Measurements from ENCODE around the gene WDR88.

DNA sequence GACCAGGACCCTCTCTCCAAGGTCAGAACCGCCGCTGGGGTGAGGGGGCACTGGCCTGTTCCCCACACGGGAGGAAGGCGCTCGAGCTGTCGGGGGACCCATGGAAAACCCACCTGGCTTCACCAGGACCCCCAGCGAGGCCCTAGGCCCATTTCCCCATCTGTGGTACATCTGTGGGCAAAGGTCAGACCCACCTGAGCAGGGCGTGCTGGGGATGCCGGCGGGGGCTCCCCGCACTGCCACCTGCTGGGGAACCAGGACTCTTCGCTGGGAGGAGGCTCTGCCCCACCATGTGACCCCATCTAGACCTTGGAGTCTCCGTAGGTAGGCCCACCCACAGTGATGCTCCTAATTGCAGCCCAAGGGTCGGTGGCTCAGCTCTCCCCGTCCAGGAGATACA lies 511 bp downstream of the WDR88 start:
- TF ChIP-seq, protein P1, sequence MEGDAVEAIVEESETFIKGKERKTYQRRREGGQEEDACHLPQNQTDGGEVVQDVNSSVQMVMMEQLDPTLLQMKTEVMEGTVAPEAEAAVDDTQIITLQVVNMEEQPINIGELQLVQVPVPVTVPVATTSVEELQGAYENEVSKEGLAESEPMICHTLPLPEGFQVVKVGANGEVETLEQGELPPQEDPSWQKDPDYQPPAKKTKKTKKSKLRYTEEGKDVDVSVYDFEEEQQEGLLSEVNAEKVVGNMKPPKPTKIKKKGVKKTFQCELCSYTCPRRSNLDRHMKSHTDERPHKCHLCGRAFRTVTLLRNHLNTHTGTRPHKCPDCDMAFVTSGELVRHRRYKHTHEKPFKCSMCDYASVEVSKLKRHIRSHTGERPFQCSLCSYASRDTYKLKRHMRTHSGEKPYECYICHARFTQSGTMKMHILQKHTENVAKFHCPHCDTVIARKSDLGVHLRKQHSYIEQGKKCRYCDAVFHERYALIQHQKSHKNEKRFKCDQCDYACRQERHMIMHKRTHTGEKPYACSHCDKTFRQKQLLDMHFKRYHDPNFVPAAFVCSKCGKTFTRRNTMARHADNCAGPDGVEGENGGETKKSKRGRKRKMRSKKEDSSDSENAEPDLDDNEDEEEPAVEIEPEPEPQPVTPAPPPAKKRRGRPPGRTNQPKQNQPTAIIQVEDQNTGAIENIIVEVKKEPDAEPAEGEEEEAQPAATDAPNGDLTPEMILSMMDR (IDR thresholded peaks at IDR 0.05; ENCODE audit: insufficient read depth, low read length), result no peak
- TF ChIP-seq POLR2AphosphoS5 (IDR thresholded peaks at IDR 0.05; ENCODE audit: low read depth), result no peak
- TF ChIP-seq, protein P2, sequence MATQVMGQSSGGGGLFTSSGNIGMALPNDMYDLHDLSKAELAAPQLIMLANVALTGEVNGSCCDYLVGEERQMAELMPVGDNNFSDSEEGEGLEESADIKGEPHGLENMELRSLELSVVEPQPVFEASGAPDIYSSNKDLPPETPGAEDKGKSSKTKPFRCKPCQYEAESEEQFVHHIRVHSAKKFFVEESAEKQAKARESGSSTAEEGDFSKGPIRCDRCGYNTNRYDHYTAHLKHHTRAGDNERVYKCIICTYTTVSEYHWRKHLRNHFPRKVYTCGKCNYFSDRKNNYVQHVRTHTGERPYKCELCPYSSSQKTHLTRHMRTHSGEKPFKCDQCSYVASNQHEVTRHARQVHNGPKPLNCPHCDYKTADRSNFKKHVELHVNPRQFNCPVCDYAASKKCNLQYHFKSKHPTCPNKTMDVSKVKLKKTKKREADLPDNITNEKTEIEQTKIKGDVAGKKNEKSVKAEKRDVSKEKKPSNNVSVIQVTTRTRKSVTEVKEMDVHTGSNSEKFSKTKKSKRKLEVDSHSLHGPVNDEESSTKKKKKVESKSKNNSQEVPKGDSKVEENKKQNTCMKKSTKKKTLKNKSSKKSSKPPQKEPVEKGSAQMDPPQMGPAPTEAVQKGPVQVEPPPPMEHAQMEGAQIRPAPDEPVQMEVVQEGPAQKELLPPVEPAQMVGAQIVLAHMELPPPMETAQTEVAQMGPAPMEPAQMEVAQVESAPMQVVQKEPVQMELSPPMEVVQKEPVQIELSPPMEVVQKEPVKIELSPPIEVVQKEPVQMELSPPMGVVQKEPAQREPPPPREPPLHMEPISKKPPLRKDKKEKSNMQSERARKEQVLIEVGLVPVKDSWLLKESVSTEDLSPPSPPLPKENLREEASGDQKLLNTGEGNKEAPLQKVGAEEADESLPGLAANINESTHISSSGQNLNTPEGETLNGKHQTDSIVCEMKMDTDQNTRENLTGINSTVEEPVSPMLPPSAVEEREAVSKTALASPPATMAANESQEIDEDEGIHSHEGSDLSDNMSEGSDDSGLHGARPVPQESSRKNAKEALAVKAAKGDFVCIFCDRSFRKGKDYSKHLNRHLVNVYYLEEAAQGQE (IDR thresholded peaks at IDR 0.05; ENCODE audit: insufficient replicate concordance, low read depth), result no peak
